ENCODE results near the gene GRHPR. TPM values are rescaled to one million over a fixed set of nuclear protein-coding genes. Genes with fewer than 3 reads are reported as not detected.
"Not testable (repeated sequence)": the region's sequence is repeated elsewhere in the genome, so short reads cannot be mapped to it uniquely, and the experiment has no call there.

GRHPR gene
- total RNA-seq, 1 donor from 2014 or later = 77.4 TPM

GRCh38 chr9:37466037-37466709 lies 43.7 kb downstream of the GRHPR start:
- H3K27me3 Mint-ChIP-seq (ENCODE audit: low read depth) = no peaks in the 10 kb centered on the region
- peak overlapping the region; percentile 96 for H3K4me3 Mint-ChIP-seq (ENCODE audit: low read depth)
- peaks cover 10% of the 10 kb centered on the region for H3K36me3 Mint-ChIP-seq (ENCODE audit: low read depth)
- no peaks in the 10 kb centered on the region for H3K9me3 Mint-ChIP-seq
- H3K27ac Mint-ChIP-seq = peak overlapping the region; percentile 99
- H3K4me1 Mint-ChIP-seq (ENCODE audit: low read depth) = peaks cover 25% of the 10 kb centered on the region
- DNase-seq (ENCODE audit: low spot score) = no peak
- intact Hi-C loops (cut with micrococcal nuclease) = loop anchor here (5.0 to 10.0 kb wide), 4 partner anchors 126 to 1061 kb away; partner anchors contain the start of genes EXOSC3, RNF38, SLC25A51 and TOMM5

- H3K9me3 Mint-ChIP-seq; DNase-seq (ENCODE audit: low spot score); H3K27ac Mint-ChIP-seq; H3K4me3 Mint-ChIP-seq (ENCODE audit: low read depth); H3K27me3 Mint-ChIP-seq (ENCODE audit: low read depth): not testable (repeated sequence)
- peaks cover 30% of the 10 kb centered on the region for H3K4me1 Mint-ChIP-seq (ENCODE audit: low read depth)
- intact Hi-C loops (cut with micrococcal nuclease) = loop anchor here (5.0 to 10.0 kb wide), 4 partner anchors 125 to 1063 kb away; partner anchors contain the start of genes EXOSC3, RNF38, SLC25A51 and TOMM5
- H3K36me3 Mint-ChIP-seq (ENCODE audit: low read depth) = peaks cover 10% of the 10 kb centered on the region
Observed at GRCh38 chr9:37467530-37467929, 45.0 kb downstream of the GRHPR start.

- no peak overlapping the region for H3K27ac Mint-ChIP-seq
Observed at GRCh38 chr9:37468620-37469019, 46.1 kb downstream of the GRHPR start.

GRCh38 chr9:37471942-37472684 lies 49.6 kb downstream of the GRHPR start:
- peak overlapping the region; percentile 72 for H3K4me3 Mint-ChIP-seq (ENCODE audit: low read depth)
- H3K27me3 Mint-ChIP-seq (ENCODE audit: low read depth) = peaks cover 3% of the 10 kb centered on the region

More at GRCh38 chr9:37468620-37469019, 46.1 kb downstream of the GRHPR start:
- intact Hi-C loops (cut with micrococcal nuclease) = loop anchor here (5.0 to 10.0 kb wide), 4 partner anchors 124 to 1064 kb away; partner anchors contain the start of genes EXOSC3, RNF38, SLC25A51 and TOMM5
- no peak for DNase-seq (ENCODE audit: low spot score)
- Mint-ChIP-seq H3K4me1 (ENCODE audit: low read depth) (peaks cover 22% of the 10 kb centered on the region), H3K36me3 (ENCODE audit: low read depth) (peaks cover 5% of the 10 kb centered on the region), H3K4me3 (ENCODE audit: low read depth) (no peak overlapping the region), H3K9me3 (peaks cover 2% of the 10 kb centered on the region), H3K27me3 (ENCODE audit: low read depth) (no peaks in the 10 kb centered on the region)

GRCh38 chr9:37473982-37474381 lies 51.5 kb downstream of the GRHPR start:
- H3K9me3 Mint-ChIP-seq = peaks cover 11% of the 10 kb centered on the region
- H3K4me1 Mint-ChIP-seq (ENCODE audit: low read depth); H3K27ac Mint-ChIP-seq; H3K36me3 Mint-ChIP-seq (ENCODE audit: low read depth); H3K4me3 Mint-ChIP-seq (ENCODE audit: low read depth); intact Hi-C loops (cut with micrococcal nuclease); DNase-seq (ENCODE audit: low spot score): not testable (repeated sequence)
- peaks cover 20% of the 10 kb centered on the region for H3K27me3 Mint-ChIP-seq (ENCODE audit: low read depth)

More at GRCh38 chr9:37471942-37472684, 49.6 kb downstream of the GRHPR start:
- H3K4me1 Mint-ChIP-seq (ENCODE audit: low read depth) = peaks cover 9% of the 10 kb centered on the region
- peak overlapping the region; percentile 18 for H3K27ac Mint-ChIP-seq
- intact Hi-C loops (cut with micrococcal nuclease) = no loop called here
- H3K36me3 Mint-ChIP-seq (ENCODE audit: low read depth) = peaks cover 6% of the 10 kb centered on the region
- no peak for DNase-seq (ENCODE audit: low spot score)
- H3K9me3 Mint-ChIP-seq = peaks cover 11% of the 10 kb centered on the region

- DNase-seq (ENCODE audit: low spot score) = no peak
- intact Hi-C loops (cut with micrococcal nuclease) = no loop called here
- Mint-ChIP-seq H3K4me1 (ENCODE audit: low read depth) (peaks cover 9% of the 10 kb centered on the region), H3K36me3 (ENCODE audit: low read depth) (peaks cover 6% of the 10 kb centered on the region), H3K27ac (no peak overlapping the region), H3K4me3 (ENCODE audit: low read depth) (no peak overlapping the region), H3K9me3 (peaks cover 11% of the 10 kb centered on the region), H3K27me3 (ENCODE audit: low read depth) (peaks cover 23% of the 10 kb centered on the region)
Observed at GRCh38 chr9:37474438-37474837, 51.9 kb downstream of the GRHPR start.

- no peak overlapping the region for H3K4me3 Mint-ChIP-seq (ENCODE audit: low read depth)
- no peak overlapping the region for H3K27ac Mint-ChIP-seq
- peaks cover 6% of the 10 kb centered on the region for H3K36me3 Mint-ChIP-seq (ENCODE audit: low read depth)
- peaks cover 35% of the 10 kb centered on the region for H3K27me3 Mint-ChIP-seq (ENCODE audit: low read depth)
- H3K9me3 Mint-ChIP-seq = peaks cover 11% of the 10 kb centered on the region
- intact Hi-C loops (cut with micrococcal nuclease) = loop anchor here (1.0 kb wide), 1 partner anchor 21 kb away; no protein-coding TSS in a partner anchor
- DNase-seq (ENCODE audit: low spot score) = no peak
- H3K4me1 Mint-ChIP-seq (ENCODE audit: low read depth) = peaks cover 6% of the 10 kb centered on the region
Observed at GRCh38 chr9:37476930-37477329, 54.4 kb downstream of the GRHPR start.

- DNase-seq (ENCODE audit: low spot score); H3K27ac Mint-ChIP-seq; H3K4me3 Mint-ChIP-seq (ENCODE audit: low read depth); H3K4me1 Mint-ChIP-seq (ENCODE audit: low read depth); intact Hi-C loops (cut with micrococcal nuclease); H3K36me3 Mint-ChIP-seq (ENCODE audit: low read depth): not testable (repeated sequence)
- Mint-ChIP-seq H3K9me3 (peaks cover 11% of the 10 kb centered on the region), H3K27me3 (ENCODE audit: low read depth) (peaks cover 35% of the 10 kb centered on the region)
Observed at GRCh38 chr9:37477443-37477842, 54.9 kb downstream of the GRHPR start.

GRCh38 chr9:37477987-37478619 lies 55.6 kb downstream of the GRHPR start:
- peaks cover 11% of the 10 kb centered on the region for H3K9me3 Mint-ChIP-seq
- H3K4me1 Mint-ChIP-seq (ENCODE audit: low read depth); H3K36me3 Mint-ChIP-seq (ENCODE audit: low read depth); intact Hi-C loops (cut with micrococcal nuclease); H3K4me3 Mint-ChIP-seq (ENCODE audit: low read depth); DNase-seq (ENCODE audit: low spot score); H3K27ac Mint-ChIP-seq: not testable (repeated sequence)
- H3K27me3 Mint-ChIP-seq (ENCODE audit: low read depth) = peaks cover 35% of the 10 kb centered on the region

- H3K27me3 Mint-ChIP-seq (ENCODE audit: low read depth) = peaks cover 35% of the 10 kb centered on the region
- no peaks in the 10 kb centered on the region for H3K9me3 Mint-ChIP-seq
- intact Hi-C loops (cut with micrococcal nuclease) = no loop called here
Observed at GRCh38 chr9:37480759-37481158, 58.3 kb downstream of the GRHPR start.

GRCh38 chr9:37485389-37486255 lies 63.1 kb downstream of the GRHPR start, which contains the start of gene POLR1E:
Gene POLR1E, plus strand, starts transcription at chr9:37485948. Its CDS starts 100 bp downstream, at chr9:37486048.
- peak within 1 kb of the TSS; percentile 100 for H3K4me3 Mint-ChIP-seq (ENCODE audit: low read depth)

More at GRCh38 chr9:37480759-37481158, 58.3 kb downstream of the GRHPR start:
- peaks cover 8% of the 10 kb centered on the region for H3K4me1 Mint-ChIP-seq (ENCODE audit: low read depth)
- H3K36me3 Mint-ChIP-seq (ENCODE audit: low read depth) = no peaks in the 10 kb centered on the region
- no peak overlapping the region for H3K4me3 Mint-ChIP-seq (ENCODE audit: low read depth)
- DNase-seq (ENCODE audit: low spot score) = no peak
- H3K27ac Mint-ChIP-seq = no peak overlapping the region

More at GRCh38 chr9:37485389-37486255, 63.1 kb downstream of the GRHPR start, which contains the start of gene POLR1E:
- Mint-ChIP-seq H3K27me3 (ENCODE audit: low read depth) (peaks cover 5% of the 10 kb centered on the region), H3K9me3 (no peaks in the 10 kb centered on the region), H3K4me1 (ENCODE audit: low read depth) (peaks cover 33% of the 10 kb centered on the region), H3K36me3 (ENCODE audit: low read depth) (peaks cover 33% of the 10 kb centered on the region), H3K27ac (peak within 1 kb of the TSS; percentile 95)
- DNase-seq (ENCODE audit: low spot score) = peak; percentile 95
- intact Hi-C loops (cut with micrococcal nuclease) = loop anchor here (1.0 to 5.0 kb wide), 6 partner anchors 20 to 1083 kb away; partner anchors contain the start of genes FBXO10, GRHPR, RNF38 and SLC25A51
